ENCODE results near the gene SEMA5A. TPM values are rescaled to one million over a fixed set of nuclear protein-coding genes. Genes with fewer than 3 reads are reported as not detected.

SEMA5A gene
- total RNA-seq, 1 experiment from 2014 or later, result 0.15 TPM

DNA sequence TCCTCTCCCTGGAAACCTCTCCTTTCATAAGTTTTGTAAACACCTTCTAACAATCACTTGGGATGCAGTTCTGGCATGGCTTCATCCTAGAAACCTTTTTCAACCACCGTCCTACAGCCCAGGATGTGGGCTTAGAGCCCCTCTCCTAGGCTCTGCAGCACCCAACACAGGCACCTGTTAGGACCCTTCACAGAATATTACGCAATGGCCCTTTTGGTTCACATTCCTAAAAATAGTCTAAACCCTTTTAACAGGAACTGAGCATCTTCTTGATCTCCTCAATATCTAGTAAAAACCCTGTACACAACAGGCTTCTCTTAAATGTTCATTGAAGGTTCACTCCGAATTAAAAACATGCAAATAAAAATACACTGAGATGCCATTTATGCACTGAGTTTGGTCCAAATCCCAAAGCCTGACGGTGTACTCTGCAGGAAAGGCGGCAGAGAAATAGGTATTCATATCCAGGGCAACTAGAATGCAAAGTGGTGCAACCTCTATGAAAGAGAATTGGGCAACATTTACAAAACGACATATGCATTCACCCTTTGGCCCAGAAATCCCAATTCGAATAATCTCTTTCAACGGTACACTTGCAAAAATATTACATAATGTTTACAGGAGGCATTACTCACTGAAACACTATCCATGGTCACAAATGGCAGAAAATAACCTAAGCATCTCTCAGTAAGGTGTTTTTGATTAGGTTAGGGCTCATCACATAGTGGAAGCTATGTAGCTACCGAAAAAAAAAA lies 169.3 kb downstream of the SEMA5A start:
- ATAC-seq, result no peak
- ChIA-PET CTCF (no interaction called here), POLR2A (no interaction called here)
- DNase-seq (ENCODE audit: low read depth, low spot score), result no peak
- Histone ChIP-seq H3K9me3 (ENCODE audit: control insufficient read depth, insufficient read depth, low read depth, low read length) (no peaks in the 10 kb centered on the region), H3K4me1 (ENCODE audit: control insufficient read depth, insufficient read depth, low read length) (no peaks in the 10 kb centered on the region), H3K27ac (ENCODE audit: low read length) (no peak overlapping the region), H3K36me3 (ENCODE audit: control insufficient read depth, insufficient read depth, low read length) (no peaks in the 10 kb centered on the region), H3K27me3 (ENCODE audit: control insufficient read depth, insufficient read depth, low read length) (no peaks in the 10 kb centered on the region), H3K4me3 (ENCODE audit: low read depth in 2 of 2, low read length in 2 of 2) (no peak overlapping the region)
- in situ Hi-C loops (cut with HindIII; ENCODE audit: low pct_unique_long_range_greater_than_20kb, low sequenced_read_pairs) (no loop called here), intact Hi-C loops (cut with micrococcal nuclease; ENCODE audit: unreplicated experiment) (no loop called here)
- TF ChIP-seq REST (IDR thresholded peaks at IDR 0.05; ENCODE audit: insufficient read depth in 1 of 2, low read depth in 2 of 2, low read length in 1 of 2) (no peak), SIN3A (IDR thresholded peaks at IDR 0.05; ENCODE audit: borderline replicate concordance, insufficient read depth, low read depth, low read length) (no peak)
- no TSS peak for BruUV-seq (replicated peaks)

GRCh38 chr5:9375756-9376155 lies 170.1 kb downstream of the SEMA5A start:
- TF ChIP-seq REST (IDR thresholded peaks at IDR 0.05; ENCODE audit: insufficient read depth in 1 of 2, low read depth in 2 of 2, low read length in 1 of 2) (no peak), POLR2AphosphoS5 (IDR thresholded peaks at IDR 0.05; ENCODE audit: low read depth, low read length) (no peak), CTCF (IDR thresholded peaks at IDR 0.05) (no peak), SIN3A (IDR thresholded peaks at IDR 0.05; ENCODE audit: borderline replicate concordance, insufficient read depth, low read depth, low read length) (no peak), TCF7L2 (IDR thresholded peaks at IDR 0.05; ENCODE audit: low read depth, low read length) (no peak)
- ChIA-PET CTCF (no interaction called here), POLR2A (no interaction called here)
- no peak overlapping the region for H3K4me3 ChIP-seq (ENCODE audit: low read depth in 2 of 2, low read length in 2 of 2)
- H3K36me3 ChIP-seq (ENCODE audit: control insufficient read depth, insufficient read depth, low read length), result no peaks in the 10 kb centered on the region
- no peaks in the 10 kb centered on the region for H3K9me3 ChIP-seq (ENCODE audit: control insufficient read depth, insufficient read depth, low read depth, low read length)
- no peak overlapping the region for H3K27ac ChIP-seq (ENCODE audit: low read length)
- no peaks in the 10 kb centered on the region for H3K4me1 ChIP-seq (ENCODE audit: control insufficient read depth, insufficient read depth, low read length)
- DNase-seq (ENCODE audit: low read depth, low spot score) (no peak), ATAC-seq (no peak)
- H3K27me3 ChIP-seq (ENCODE audit: control insufficient read depth, insufficient read depth, low read length), result no peaks in the 10 kb centered on the region
- intact Hi-C loops (cut with micrococcal nuclease; ENCODE audit: unreplicated experiment), result no loop called here
- in situ Hi-C loops (cut with HindIII; ENCODE audit: low pct_unique_long_range_greater_than_20kb, low sequenced_read_pairs), result no loop called here
- no TSS peak for BruUV-seq (replicated peaks)
